NAMALWA (cell line): Measurements from ENCODE around the gene PBX3.

ENCODE experiments used
- DNase-seq: peaks from one replicate; pipeline ENCODE4 v3.0.0-alpha.2; 2015; ENCODE audit warnings: low spot score

PBX3 gene

GRCh38 chr9:125908966-125909365 is 161.8 kb downstream of the PBX3 start:
- no peak for DNase-seq

GRCh38 chr9:125909459-125909858 is 162.3 kb downstream of the PBX3 start:
- DNase-seq: no peak

- DNase-seq: no peak
These were observed 163.1 kb downstream of the PBX3 start for GRCh38 chr9:125910286-125910685.

- DNase-seq: no peak
These were observed 164.9 kb downstream of the PBX3 start for GRCh38 chr9:125911861-125912644.

GRCh38 chr9:125912667-125913066 is 165.5 kb downstream of the PBX3 start:
- no peak for DNase-seq

- DNase-seq: no peak
These were observed 166.4 kb downstream of the PBX3 start for GRCh38 chr9:125913551-125913950.

GRCh38 chr9:125914411-125914810 is 167.2 kb downstream of the PBX3 start:
- no peak for DNase-seq

- no peak for DNase-seq
These were observed 168.4 kb downstream of the PBX3 start for GRCh38 chr9:125915606-125916005.

- no peak for DNase-seq
These were observed 172.4 kb downstream of the PBX3 start for GRCh38 chr9:125919565-125919964.

- DNase-seq: no peak
These were observed 173.2 kb downstream of the PBX3 start for GRCh38 chr9:125920402-125920801.

- DNase-seq: no peak
These were observed 175.7 kb downstream of the PBX3 start for GRCh38 chr9:125922854-125923253.

GRCh38 chr9:125924351-125924750 is 177.2 kb downstream of the PBX3 start:
- no peak for DNase-seq

GRCh38 chr9:125926936-125927335 is 179.8 kb downstream of the PBX3 start:
- DNase-seq: no peak

- DNase-seq: no peak
These were observed 182.7 kb downstream of the PBX3 start for GRCh38 chr9:125929846-125930245.

- DNase-seq: no peak
These were observed 184.0 kb downstream of the PBX3 start for GRCh38 chr9:125931211-125931610.

- no peak for DNase-seq
These were observed 184.8 kb downstream of the PBX3 start for GRCh38 chr9:125932012-125932411.

- DNase-seq: no peak
These were observed 185.7 kb downstream of the PBX3 start for GRCh38 chr9:125932746-125933455.

- DNase-seq: no peak
These were observed 195.0 kb downstream of the PBX3 start for GRCh38 chr9:125942125-125942524.

GRCh38 chr9:125943831-125944230 is 196.7 kb downstream of the PBX3 start:
- no peak for DNase-seq

- no peak for DNase-seq
These were observed 199.2 kb downstream of the PBX3 start for GRCh38 chr9:125946397-125946796.

- DNase-seq: no peak
These were observed 201.9 kb downstream of the PBX3 start for GRCh38 chr9:125948887-125949596.

GRCh38 chr9:125949703-125950460 is 202.7 kb downstream of the PBX3 start:
- no peak for DNase-seq
